Islet precursor cell (in vitro differentiated cells): ENCODE results near the gene CNNM3.
"Not testable (repeated sequence)": the region's sequence is repeated elsewhere in the genome, so short reads cannot be mapped to it uniquely, and the experiment has no call there.

Experiments
- DNase-seq: peaks from one replicate; pipeline ENCODE4 v3.0.0-alpha.2; 2018

Gene CNNM3

DNA sequence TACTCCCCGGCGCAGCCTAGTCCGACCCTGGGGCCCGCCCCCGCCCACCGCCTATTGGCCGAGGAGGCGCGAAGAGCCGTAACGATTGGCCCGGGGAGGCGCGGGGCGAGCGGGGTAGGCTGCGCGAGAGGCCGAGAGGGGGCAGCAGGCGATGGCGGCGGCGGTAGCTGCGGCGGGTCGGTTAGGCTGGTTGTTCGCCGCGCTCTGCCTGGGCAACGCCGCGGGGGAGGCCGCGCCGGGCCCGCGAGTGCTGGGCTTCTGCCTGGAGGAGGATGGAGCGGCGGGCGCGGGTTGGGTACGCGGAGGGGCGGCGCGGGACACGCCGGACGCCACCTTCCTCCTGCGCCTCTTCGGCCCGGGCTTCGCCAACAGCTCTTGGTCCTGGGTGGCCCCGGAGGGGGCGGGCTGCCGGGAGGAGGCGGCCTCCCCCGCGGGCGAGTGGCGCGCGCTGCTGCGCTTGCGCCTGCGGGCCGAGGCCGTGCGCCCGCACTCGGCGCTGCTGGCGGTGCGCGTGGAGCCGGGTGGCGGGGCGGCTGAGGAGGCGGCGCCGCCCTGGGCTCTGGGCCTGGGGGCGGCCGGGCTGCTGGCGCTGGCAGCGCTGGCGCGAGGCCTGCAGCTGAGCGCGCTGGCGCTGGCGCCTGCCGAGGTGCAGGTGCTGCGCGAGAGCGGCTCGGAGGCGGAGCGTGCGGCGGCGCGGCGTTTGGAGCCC lies at the start of gene CNNM3:
CNNM3 (plus strand) TSS at position 142 of the 709 bp plus-strand sequence; CDS start at position 152, 10 bp downstream.
- DNase-seq = peak; percentile 98

DNA sequence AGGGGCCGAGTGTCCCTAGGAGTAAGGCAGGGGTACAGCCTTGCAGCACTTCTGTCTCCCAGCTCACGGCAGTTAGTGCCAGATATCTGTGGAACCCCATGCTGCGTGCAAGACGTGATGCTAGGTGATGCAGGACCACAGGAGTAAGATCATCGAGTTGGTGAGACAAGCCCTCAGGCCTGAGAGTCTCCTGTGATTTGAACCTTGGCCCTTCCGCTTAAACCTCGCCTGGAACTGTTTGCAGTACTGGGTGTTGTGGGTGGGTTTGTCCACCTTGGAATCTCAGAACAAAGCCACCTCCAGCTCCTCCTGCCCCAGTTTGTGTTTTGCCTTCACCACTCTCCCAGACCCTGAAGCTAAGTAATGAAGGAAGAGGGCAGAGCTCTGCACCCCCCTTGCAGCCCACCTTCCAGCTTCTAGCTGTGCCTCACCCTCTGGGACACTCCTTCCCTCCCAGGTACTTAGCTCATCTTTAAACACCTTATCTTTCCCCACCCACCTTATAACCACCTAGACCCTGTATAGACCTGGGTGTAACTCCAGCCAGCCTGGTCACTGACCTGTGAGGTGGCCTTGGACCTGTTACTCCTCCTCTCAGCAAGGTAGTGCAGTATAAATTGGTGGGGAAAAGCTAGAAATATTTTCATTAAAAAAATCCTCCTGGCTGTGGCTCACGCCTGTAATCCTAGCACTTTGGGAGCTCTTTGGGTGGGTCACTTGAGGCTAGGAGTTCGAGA lies 48.8 kb upstream of the CNNM3 start:
- DNase-seq = no peak

DNA sequence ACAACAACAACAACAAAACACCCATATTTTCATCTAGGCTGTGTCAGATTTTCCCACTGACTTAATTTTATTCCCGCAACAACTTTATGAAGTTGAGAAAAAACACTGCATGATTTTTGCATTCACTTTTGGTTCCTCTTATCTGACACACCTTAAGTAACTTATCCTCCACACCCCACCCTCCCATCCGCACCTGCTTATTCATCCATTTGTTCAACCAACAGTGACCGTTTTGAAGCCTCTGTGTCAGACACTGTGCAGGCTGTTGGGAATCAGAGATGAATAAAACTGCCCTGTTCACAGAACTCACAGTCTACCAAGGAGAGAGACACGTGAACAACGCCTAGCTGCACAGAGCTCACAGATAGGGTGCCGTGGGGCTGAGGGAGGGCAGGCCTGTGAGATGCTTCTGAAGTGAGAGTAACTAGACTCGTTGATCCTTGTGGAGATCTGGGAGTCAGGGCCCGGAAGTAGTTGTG lies 47.9 kb upstream of the CNNM3 start:
- DNase-seq = no peak

GRCh38 chr2:96769814-96770213 lies 46.3 kb upstream of the CNNM3 start:
- peak; percentile 65 for DNase-seq

DNA sequence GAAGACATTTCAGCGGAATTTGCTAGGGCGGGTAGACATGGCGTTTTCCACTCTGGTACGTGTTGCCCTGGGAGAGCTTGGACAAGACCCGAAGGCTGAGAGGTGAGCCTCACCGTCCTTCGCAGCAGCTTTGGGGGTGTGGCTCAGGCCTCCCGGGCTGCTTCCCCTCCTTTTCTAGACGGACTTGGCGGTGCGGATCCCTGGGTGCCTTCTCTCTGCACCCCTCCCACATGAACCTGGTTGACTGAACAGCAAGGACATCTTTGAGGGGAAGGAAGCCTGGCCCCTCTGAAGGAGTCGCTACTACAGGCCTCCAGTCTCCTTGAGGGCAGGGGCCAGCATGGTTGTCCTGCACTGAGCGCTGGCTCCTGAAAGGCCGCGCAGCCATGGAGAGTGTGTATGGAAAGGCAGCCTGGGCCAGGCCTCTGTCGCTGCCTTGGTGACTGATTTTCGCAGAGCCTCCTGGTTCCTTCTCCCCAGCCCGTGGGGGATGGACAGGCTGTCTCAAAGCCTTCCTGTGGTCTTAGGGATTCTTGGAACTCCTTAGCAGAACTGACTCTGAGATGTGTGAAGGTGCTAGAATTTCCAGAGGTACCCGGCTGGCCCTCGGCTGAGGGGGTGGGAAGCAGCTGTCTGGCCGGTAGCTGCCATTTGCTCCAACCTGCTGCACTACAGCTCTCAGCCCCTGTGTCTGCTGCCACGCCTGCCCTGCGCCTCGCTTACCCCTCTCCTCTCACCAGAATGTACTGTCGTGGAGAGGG lies 45.4 kb upstream of the CNNM3 start:
- DNase-seq = no peak

- DNase-seq = peak; percentile 95
Observed at GRCh38 chr2:96771796-96772618, 44.1 kb upstream of the CNNM3 start.

- DNase-seq = no peak
Observed at GRCh38 chr2:96772903-96773671, 43.0 kb upstream of the CNNM3 start.

DNA sequence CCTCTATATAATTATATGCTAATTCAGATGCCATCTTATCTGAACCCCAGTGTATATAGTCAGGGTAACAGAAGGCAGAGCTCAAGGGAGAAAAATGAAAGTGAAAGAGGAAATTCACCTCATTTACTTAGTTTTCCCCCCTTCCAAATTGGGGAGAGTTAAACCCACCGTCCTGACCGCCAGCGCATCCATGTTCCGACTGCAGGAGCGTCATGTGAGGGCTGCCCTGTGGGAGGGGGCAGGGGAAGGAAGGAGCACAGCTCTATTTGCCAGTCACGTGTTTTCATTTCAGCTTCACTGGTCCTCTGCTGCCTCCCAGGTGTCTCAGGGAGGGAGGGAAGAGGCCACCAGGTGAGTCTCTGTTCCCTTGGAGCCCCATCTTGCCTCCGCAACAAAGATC lies 42.1 kb upstream of the CNNM3 start:
- DNase-seq = no peak

DNA sequence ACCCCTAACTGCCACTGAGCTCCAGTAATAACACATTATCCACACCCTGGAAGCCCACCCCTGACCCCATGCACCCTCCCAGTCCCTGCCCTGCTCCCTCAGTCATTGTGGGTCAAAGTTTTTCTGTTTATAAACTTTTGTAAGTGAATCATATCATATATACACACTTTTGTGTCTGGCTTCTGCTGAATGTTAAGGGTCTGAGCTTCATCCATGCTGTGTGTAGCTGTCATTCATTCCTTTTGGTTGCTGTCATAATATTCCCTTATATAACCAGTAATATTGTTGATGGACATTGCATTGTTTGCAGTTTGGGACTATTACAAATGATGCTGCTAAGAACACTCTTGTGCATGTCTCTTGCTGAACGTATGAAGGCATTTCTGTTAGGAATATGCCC lies 40.9 kb upstream of the CNNM3 start:
- no peak for DNase-seq

DNA sequence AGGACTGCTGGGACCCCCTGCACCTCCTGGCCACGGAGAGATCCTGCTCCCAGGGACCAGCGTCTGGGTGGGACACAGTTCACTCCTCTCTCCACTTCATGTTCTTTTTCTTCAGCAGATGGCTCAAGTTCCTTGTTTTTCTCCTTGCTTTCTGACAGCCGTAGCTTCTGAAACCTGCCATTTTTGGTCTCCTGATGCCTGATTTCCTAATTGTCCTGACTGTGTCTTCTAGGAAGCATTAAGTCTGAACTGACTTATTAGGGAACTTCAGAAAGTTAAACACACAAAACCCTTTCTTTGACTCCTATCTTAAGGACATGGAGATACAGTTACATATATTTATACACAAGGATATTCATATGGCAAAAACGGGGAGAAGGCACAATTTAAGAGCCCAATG lies 32.7 kb upstream of the CNNM3 start:
- no peak for DNase-seq

DNA sequence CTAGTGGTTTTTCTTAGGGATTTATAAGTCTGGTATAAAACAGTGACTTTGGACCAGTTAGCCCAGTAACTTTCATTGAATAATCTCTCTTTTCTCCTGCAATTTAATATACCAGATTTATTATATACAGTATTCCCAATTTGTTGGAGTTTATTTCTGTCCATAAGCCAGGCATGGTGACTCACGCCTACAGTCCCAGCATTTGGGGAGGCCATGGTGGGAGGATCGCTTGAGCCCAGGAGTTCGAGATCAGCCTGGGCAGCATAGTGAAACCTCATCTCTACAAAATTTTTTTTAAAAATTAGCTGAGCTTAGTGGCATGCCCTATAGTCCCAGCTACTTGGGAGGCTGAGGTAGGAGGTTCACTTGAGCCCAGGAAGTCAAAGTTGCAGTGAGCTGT lies 28.7 kb upstream of the CNNM3 start:
- DNase-seq = no peak

GRCh38 chr2:96788442-96789244 lies 27.4 kb upstream of the CNNM3 start:
- DNase-seq = no peak

GRCh38 chr2:96789245-96789617 lies 26.8 kb upstream of the CNNM3 start:
- DNase-seq = no peak

- no peak for DNase-seq
Observed at GRCh38 chr2:96792772-96793749, 23.0 kb upstream of the CNNM3 start.

- DNase-seq = no peak
Observed at GRCh38 chr2:96795076-96795475, 21.0 kb upstream of the CNNM3 start.

DNA sequence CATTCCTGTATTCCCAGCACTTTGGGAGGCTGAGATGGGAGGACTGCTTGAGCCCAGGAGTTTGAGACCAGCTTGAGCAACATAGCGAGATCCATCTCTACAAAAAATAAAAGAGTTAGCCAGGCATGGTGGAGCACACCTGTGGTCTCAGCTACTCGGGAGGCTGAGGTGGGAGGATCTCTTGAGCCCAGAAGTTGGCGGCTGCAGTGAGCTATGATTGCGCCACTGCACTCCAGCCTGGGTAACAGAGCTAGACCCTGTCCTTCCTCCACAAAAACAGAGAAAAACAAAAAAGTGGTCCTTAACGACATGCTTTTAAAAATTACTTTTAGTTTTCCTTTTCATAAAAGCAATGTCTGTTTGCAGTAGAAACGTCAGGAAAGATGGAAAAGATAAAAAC lies 19.6 kb upstream of the CNNM3 start:
- DNase-seq = not testable (repeated sequence)

DNA sequence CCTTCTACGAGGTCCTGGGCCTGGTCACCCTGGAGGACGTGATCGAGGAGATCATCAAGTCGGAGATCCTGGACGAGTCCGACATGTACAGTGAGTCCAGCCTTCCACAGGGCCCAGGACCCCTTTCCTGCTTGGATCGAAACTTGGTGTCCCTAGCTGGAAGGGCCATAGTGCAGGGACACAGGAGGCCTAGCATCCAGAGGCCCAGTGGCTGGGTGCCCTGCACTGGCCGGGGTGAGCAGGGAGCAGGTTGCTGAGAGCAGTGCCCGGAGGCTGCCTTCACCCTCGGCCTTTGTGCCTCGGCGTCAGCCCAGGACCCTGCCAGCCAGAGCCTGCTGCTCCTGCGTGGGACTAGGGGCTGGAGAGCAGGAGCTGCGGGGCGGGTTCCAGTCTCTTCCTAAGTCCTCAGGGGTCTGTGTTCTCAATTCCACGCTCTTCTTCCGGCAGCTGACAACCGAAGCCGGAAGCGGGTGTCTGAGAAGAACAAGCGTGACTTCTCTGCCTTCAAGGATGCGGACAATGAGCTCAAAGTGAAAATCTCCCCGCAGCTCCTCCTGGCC lies 18.9 kb upstream of the CNNM3 start:
- DNase-seq = no peak

GRCh38 chr2:96798733-96799622 lies 17.1 kb upstream of the CNNM3 start:
- no peak for DNase-seq

DNA sequence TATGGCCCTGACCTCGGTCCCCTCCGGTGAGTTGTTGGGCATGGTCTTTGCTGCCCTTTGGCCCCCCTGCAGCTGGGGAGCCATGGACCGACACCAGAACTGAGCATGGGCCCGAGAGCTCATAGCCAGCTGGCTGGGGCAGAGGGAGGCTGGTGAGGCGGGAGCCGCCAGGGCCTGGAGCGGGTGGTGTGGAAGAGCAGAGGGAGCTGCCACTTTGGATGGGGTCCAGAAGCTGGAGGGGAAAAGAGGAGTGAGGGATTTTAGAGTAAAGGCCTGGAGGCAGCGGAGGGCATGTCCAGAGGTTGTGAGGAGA lies 16.5 kb upstream of the CNNM3 start:
- DNase-seq = no peak
